B cell (primary cell): ENCODE results near the gene ADRA2C. TPM values are rescaled to one million over a fixed set of nuclear protein-coding genes. Genes with fewer than 3 reads are reported as not detected.

Source experiments
- ATAC-seq: fragments of 200-7000 bp; cut with Tn5 transposase; one replicate; pipeline ENCODE4 v1.10.0; 2021; ENCODE audit warnings: low read depth, mild to moderate bottlenecking, moderate number of reproducible peaks, moderate library complexity
- CTCF ChIA-PET: fragments of 350-600 bp; sonication (Branson Sonifier 250); formaldehyde crosslinking; loops from one replicate; lab custom pipeline; 2021; ENCODE audit warnings: antibody characterized with exemption, inconsistent platforms; lab: Charles Lee
- POLR2A ChIA-PET: fragments of 350-600 bp; sonication (Branson Sonifier 250); formaldehyde crosslinking; loops from one replicate; lab custom pipeline; 2021; ENCODE audit warnings: antibody characterized with exemption; lab: Charles Lee
- DNase-seq: peaks from one replicate; pipeline ENCODE4 v3.0.0; 2013
- H2AFZ ChIP-seq: 2 replicates; pipeline ENCODE4 v1.6.1; 2012; ENCODE audit warnings: mild to moderate bottlenecking, low read depth, low read length; ENCODE audit not compliant: insufficient read depth, poor library complexity, severe bottlenecking
- H3K27ac ChIP-seq, 2 donors: 1 replicate in 1 of 2; 2 replicates in 1 of 2; pipeline ENCODE4 v1.5.1; 2012 to 2013; ENCODE audit warnings: low read length in 2 of 2, mild to moderate bottlenecking in 2 of 2, moderate library complexity in 1 of 2
- H3K27me3 ChIP-seq, 4 experiments: fragments of 200-600 bp in 1 of 4; sonication (generic) in 1 of 4; replicated peaks in 1 of 4; 1 replicate in 2 of 4; 2 replicates in 2 of 4; pipeline versions ENCODE4 v1.6.1 to v1.7.0; 2013 to 2016; ENCODE audit warnings: low read length in 3 of 4, mild to moderate bottlenecking in 2 of 4, mixed read lengths in 1 of 4, moderate library complexity in 1 of 4; ENCODE audit not compliant: insufficient read depth in 4 of 4, control insufficient read depth in 3 of 4; ENCODE audit errors: control extremely low read depth in 1 of 4
- H3K36me3 ChIP-seq, 2 experiments: replicated peaks in 1 of 2; 1 replicate in 1 of 2; 2 replicates in 1 of 2; pipeline versions ENCODE4 v1.6.1 to v1.7.1; 2013; ENCODE audit warnings: low read length in 1 of 2; ENCODE audit not compliant: insufficient read depth in 2 of 2, control insufficient read depth in 1 of 2; ENCODE audit errors: control extremely low read depth in 1 of 2, extremely low read depth in 1 of 2
- H3K4me1 ChIP-seq, 2 donors: fragments of 200-600 bp in 1 of 2; sonication (generic) in 1 of 2; 1 replicate in 1 of 2; 2 replicates in 1 of 2; pipeline versions ENCODE4 v1.5.1 to v1.6.1; 2013 to 2017; ENCODE audit warnings: low read length in 2 of 2; ENCODE audit not compliant: control insufficient read depth in 2 of 2, insufficient read depth in 2 of 2
- H3K4me2 ChIP-seq: replicated peaks from 2 replicates; pipeline ENCODE3; 2012; ENCODE audit warnings: mild to moderate bottlenecking, low read depth, low read length; ENCODE audit not compliant: poor library complexity, severe bottlenecking
- H3K4me3 ChIP-seq, 5 experiments: fragments of 200-600 bp in 1 of 5; sonication (generic) in 1 of 5; 1 replicate in 3 of 5; 2 replicates in 2 of 5; pipeline versions ENCODE4 v1.5.1 to v1.7.0; 2011 to 2016; ENCODE audit warnings: low read length in 4 of 5, mild to moderate bottlenecking in 4 of 5, low read depth in 2 of 5, control low read depth in 1 of 5, moderate library complexity in 1 of 5; ENCODE audit not compliant: insufficient read depth in 1 of 5; ENCODE audit errors: control extremely low read depth in 1 of 5, extremely low read depth in 1 of 5
- H3K79me2 ChIP-seq: fragments of 200-600 bp; sonication (generic); one replicate; pipeline ENCODE4 v1.6.0; 2016; ENCODE audit warnings: low read length; ENCODE audit not compliant: control insufficient read depth, insufficient read depth
- H3K9ac ChIP-seq: fragments of 200-600 bp; sonication (generic); 2 replicates; pipeline ENCODE4 v1.6.1; 2017; ENCODE audit warnings: mild to moderate bottlenecking, low read length, moderate library complexity
- H3K9me3 ChIP-seq, 3 donors: one replicate each; pipeline versions ENCODE4 v1.6.1 to v1.7.1; 2013; ENCODE audit warnings: low read length in 2 of 3; ENCODE audit not compliant: control insufficient read depth in 2 of 3, insufficient read depth in 1 of 3; ENCODE audit errors: control extremely low read depth in 1 of 3
- H4K20me1 ChIP-seq: 2 replicates; pipeline ENCODE4 v1.6.0; 2012; ENCODE audit warnings: mild to moderate bottlenecking, low read length; ENCODE audit not compliant: insufficient read depth, control insufficient read depth, poor library complexity, severe bottlenecking
- H3K27ac Mint-ChIP-seq: one replicate; pipeline ENCODE4 v1.8.0; 2021; ENCODE audit warnings: mixed read lengths
- H3K27me3 Mint-ChIP-seq: one replicate; pipeline ENCODE4 v1.8.0; 2021; ENCODE audit warnings: mixed read lengths
- H3K4me1 Mint-ChIP-seq: one replicate; pipeline ENCODE4 v1.8.0; 2021; ENCODE audit warnings: mixed read lengths
- H3K4me3 Mint-ChIP-seq: one replicate; pipeline ENCODE4 v1.8.0; 2021; ENCODE audit warnings: mixed read lengths
- H3K9me3 Mint-ChIP-seq: one replicate; pipeline ENCODE4 v1.8.0; 2022; ENCODE audit warnings: mixed read lengths; ENCODE audit not compliant: insufficient read depth
- CTCF ChIP-seq: fragments of 200-600 bp; IDR thresholded peaks from one replicate; pipeline ENCODE4 v1.8.0; 2022; ENCODE audit warnings: antibody characterized with exemption, mild to moderate bottlenecking
- EZH2 ChIP-seq: IDR thresholded peaks from 2 replicates; pipeline ENCODE4 v1.6.1; 2012; ENCODE audit warnings: borderline replicate concordance, low read depth, mild to moderate bottlenecking, moderate library complexity, low read length; ENCODE audit not compliant: insufficient read depth, poor library complexity, severe bottlenecking
- WGBS: methylation state at CpG from one replicate; pipeline ENCODE4 v1.1.5; 2013; ENCODE audit warnings: missing lambda C conversion rate; ENCODE audit not compliant: insufficient coverage; 5-methylcytosine and 5-hydroxymethylcytosine counted together
- intact Hi-C: fragments of 100-400 bp; cut with micrococcal nuclease; formaldehyde crosslinking; loops from one replicate; pipeline ENCODE4 v1.10.0; 2022
- polyA plus RNA-seq: library from polyadenylated mRNA; depleted of rRNA; stranded (reverse); fragments of >200 nt; gene quantifications from 2 replicates; pipeline ENCODE4 v1.2.3, GENCODE V29; 2012
- total RNA-seq, 2 donors: library from RNA; stranded (reverse); fragments of 120-200 nt in 1 of 2; gene quantifications; 1 replicate in 1 of 2; 2 replicates in 1 of 2; pipeline versions ENCODE4 v1.2.3 to v1.2.4, GENCODE V29; 2013 to 2022

Gene ADRA2C
- total and polyA plus RNA-seq, 2 donors (not counting 1 experiment from before 2014, with no cell fraction given), result not detected

GRCh38 chr4:3766785-3767569, 792 bp downstream of the ADRA2C start:
- no peaks in the 10 kb centered on the region for H4K20me1 ChIP-seq
- POLR2A ChIA-PET, result no interaction called here
- no peak overlapping the region for H3K27ac ChIP-seq
- peaks cover 0 to 5% of the 10 kb centered on the region in 2 donors for H3K4me1 ChIP-seq
- Mint-ChIP-seq H3K9me3 (no peaks in the 10 kb centered on the region), H3K27me3 (peaks cover 23% of the 10 kb centered on the region), H3K4me1 (peaks cover 7% of the 10 kb centered on the region), H3K4me3 (peak overlapping the region; percentile 67), H3K27ac (no peak overlapping the region)
- CTCF ChIA-PET, result no interaction called here
- H3K9ac ChIP-seq, result no peak overlapping the region
- H3K79me2 ChIP-seq, result no peaks in the 10 kb centered on the region
- H3K36me3 ChIP-seq, result no peaks in the 10 kb centered on the region
- no peak overlapping the region for H3K4me3 ChIP-seq
- WGBS, result 22% methylated on average over 107 of the region's 107 CpGs
- intact Hi-C loops, result no loop called here
- DNase-seq (peak; percentile 15), ATAC-seq (no peak)
- H3K27me3 ChIP-seq, result peaks cover 0 to 36% (median 11%) of the 10 kb centered on the region in 4 experiments
- H3K9me3 ChIP-seq, result peaks cover 0 to 13% (median 0%) of the 10 kb centered on the region in 3 donors
- TF ChIP-seq EZH2 (no peak), CTCF (no peak)
- no peak overlapping the region for H3K4me2 ChIP-seq
- no peak overlapping the region for H2AFZ ChIP-seq

GRCh38 chr4:3767570-3768288, 1.5 kb downstream of the ADRA2C start:
- Histone ChIP-seq H3K9ac (no peak overlapping the region), H2AFZ (no peak overlapping the region), H3K79me2 (no peaks in the 10 kb centered on the region), H3K4me3 (no peak overlapping the region), H3K4me1 (peaks cover 0 to 5% of the 10 kb centered on the region in 2 donors), H3K27me3 (peaks cover 0 to 36% (median 11%) of the 10 kb centered on the region in 4 experiments), H4K20me1 (no peaks in the 10 kb centered on the region), H3K9me3 (peaks cover 0 to 13% (median 0%) of the 10 kb centered on the region in 3 donors), H3K36me3 (no peaks in the 10 kb centered on the region), H3K27ac (no peak overlapping the region), H3K4me2 (no peak overlapping the region)
- CTCF ChIA-PET, result no interaction called here
- no peak overlapping the region for H3K27ac Mint-ChIP-seq
- DNase-seq (peak; percentile 27), ATAC-seq (no peak)
- no peaks in the 10 kb centered on the region for H3K9me3 Mint-ChIP-seq
- H3K4me1 Mint-ChIP-seq, result peaks cover 7% of the 10 kb centered on the region
- peak overlapping the region; percentile 76 for H3K4me3 Mint-ChIP-seq
- peaks cover 23% of the 10 kb centered on the region for H3K27me3 Mint-ChIP-seq
- TF ChIP-seq CTCF, result no peak
- TF ChIP-seq EZH2, result no peak
- 13% methylated on average over 54 of the region's 58 CpGs for WGBS
- POLR2A ChIA-PET, result no interaction called here
- intact Hi-C loops, result no loop called here
